Heart left ventricle (tissue), 13 donors: ENCODE data around the gene HENMT1.

Experiments used
- CTCF ChIP-seq, 12 donors: fragments of 200-600 bp; sonication (generic) in 4 of 12; IDR thresholded peaks; one replicate each; pipeline versions ENCODE4 v1.5.0 to v1.8.0; 2018 to 2022; ENCODE audit warnings: antibody characterized with exemption in 12 of 12, mild to moderate bottlenecking in 5 of 12
- POLR2A ChIP-seq, 2 donors: fragments of 450-650 bp; IDR thresholded peaks; one replicate each; pipeline ENCODE4 v1.6.1; 2017; ENCODE audit warnings: antibody characterized with exemption in 2 of 2, mild to moderate bottlenecking in 2 of 2, moderate library complexity in 2 of 2
- donor health status: ischemic (EF 13 %, LVEDD 7.1; RV severe dilation, severe dysfunction).
- donor health status: DM: no; HTN: yes; CAD: no.
- donor health status: DM: no; HTN: no; CAD: no.
- donor health status: ischemic (EF 25% LVEDD 6.9; RV normal size, moderate dysfunction).
- donor health status: ischemic (EF 25% LVEDD 5.7; RV mildly dilated, moderate dysfunction).
- donor health status: ischemic (EF 35%, LVEDD 5.7; RV mildly dilated, moderate dysfunction).
- donor health status: nonischemic (EF 11% LVEDD 7.7; RV severe dilation, severe dysfunction).
- donor health status: DM: yes; HTN: yes; CAD: no.
- donor health status: PGD.
- donor health status: ischemic (EF 29% LVEDD 5.4; RV normal size, mild dysfunction).
- donor health status: nonischemic (EF 23%, LVEDD 6.1; RV moderate dilation, normal function).

GRCh38 chr1:108691128-108691941 is 30.4 kb upstream of the HENMT1 start:
- no peak for TF ChIP-seq CTCF (IDR thresholded peaks at IDR 0.05)
- TF ChIP-seq POLR2A (IDR thresholded peaks at IDR 0.05): no peak
